Measurements from ENCODE around the gene ARHGEF7.

The ARHGEF7 gene

GRCh38 chr13:111140562-111141105 lies 25.5 kb downstream of the ARHGEF7 start:
- no peak for DNase-seq

GRCh38 chr13:111142472-111142871 lies 27.4 kb downstream of the ARHGEF7 start:
- DNase-seq, result no peak

GRCh38 chr13:111143865-111144540 lies 28.9 kb downstream of the ARHGEF7 start:
- DNase-seq, result no peak

GRCh38 chr13:111145071-111145470 lies 30.0 kb downstream of the ARHGEF7 start:
- DNase-seq, result no peak

GRCh38 chr13:111145506-111145905 lies 30.4 kb downstream of the ARHGEF7 start:
- DNase-seq, result no peak

GRCh38 chr13:111152844-111153243 lies 37.7 kb downstream of the ARHGEF7 start:
- DNase-seq, result no peak

- DNase-seq, result peak; percentile 98
Observed at GRCh38 chr13:111153279-111153976, 38.3 kb downstream of the ARHGEF7 start.

- no peak for DNase-seq
Observed at GRCh38 chr13:111153977-111154332, 38.8 kb downstream of the ARHGEF7 start.

- DNase-seq, result no peak
Observed at GRCh38 chr13:111156421-111156820, 41.3 kb downstream of the ARHGEF7 start.

- DNase-seq, result no peak
Observed at GRCh38 chr13:111158136-111158805, 43.2 kb downstream of the ARHGEF7 start.

- DNase-seq, result no peak
Observed at GRCh38 chr13:111159362-111160320, 44.5 kb downstream of the ARHGEF7 start.

- DNase-seq, result no peak
Observed at GRCh38 chr13:111160648-111161047, 45.5 kb downstream of the ARHGEF7 start.

- no peak for DNase-seq
Observed at GRCh38 chr13:111161601-111162600, 46.8 kb downstream of the ARHGEF7 start.

- DNase-seq, result no peak
Observed at GRCh38 chr13:111165241-111166010, 50.3 kb downstream of the ARHGEF7 start.

- no peak for DNase-seq
Observed at GRCh38 chr13:111166882-111167675, 52.0 kb downstream of the ARHGEF7 start.

GRCh38 chr13:111168107-111168506 lies 53.0 kb downstream of the ARHGEF7 start:
- no peak for DNase-seq

- no peak for DNase-seq
Observed at GRCh38 chr13:111171112-111171511, 56.0 kb downstream of the ARHGEF7 start.

- DNase-seq, result no peak
Observed at GRCh38 chr13:111171629-111172028, 56.5 kb downstream of the ARHGEF7 start.

GRCh38 chr13:111174377-111175114 lies 59.4 kb downstream of the ARHGEF7 start:
- no peak for DNase-seq
